ENCODE results near the gene GRHL1.

DNA sequence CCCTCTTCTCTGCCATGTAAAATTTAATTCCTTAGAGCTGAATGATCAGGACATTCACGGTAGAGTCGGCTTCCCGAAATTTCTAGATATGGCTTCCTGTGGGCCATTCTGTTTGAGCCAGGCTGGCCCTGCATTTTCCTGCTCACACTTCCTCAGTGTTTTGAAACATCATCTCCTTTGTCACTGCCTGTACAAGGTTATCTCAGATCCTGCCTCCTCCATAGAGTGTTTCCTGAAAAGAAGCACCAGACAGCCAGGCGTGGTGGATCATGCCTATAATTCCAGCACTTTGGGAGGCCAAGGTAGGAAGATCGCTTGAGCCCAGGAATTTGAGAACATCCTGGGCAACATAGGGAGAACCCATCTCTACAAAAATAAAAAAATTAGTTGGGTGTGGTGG, 43.6 kb downstream of the GRHL1 start:
- TF ChIP-seq ZNF274 (IDR thresholded peaks at IDR 0.05; ENCODE audit: low read depth, low read length) (no peak), YY1 (IDR thresholded peaks at IDR 0.05; ENCODE audit: insufficient read depth, insufficient read length) (no peak), SUZ12 (IDR thresholded peaks at IDR 0.05; ENCODE audit: extremely low read depth, insufficient read depth, insufficient read length) (no peak)
